Muscle layer of colon (tissue), 2 donors: ENCODE results near the gene ZBTB49.

Experiments used
- H3K27ac ChIP-seq: one replicate; pipeline ENCODE4 v1.7.0; 2013; ENCODE audit warnings: low read depth, mild to moderate bottlenecking, low read length, moderate library complexity
- H3K27me3 ChIP-seq, 2 donors: one replicate each; pipeline ENCODE4 v1.7.0; 2013; ENCODE audit warnings: low read length in 2 of 2, mild to moderate bottlenecking in 2 of 2; ENCODE audit not compliant: insufficient read depth in 2 of 2, control insufficient read depth in 1 of 2
- H3K36me3 ChIP-seq: one replicate; pipeline ENCODE4 v1.7.0; 2013; ENCODE audit warnings: mild to moderate bottlenecking, low read length; ENCODE audit not compliant: insufficient read depth
- H3K4me1 ChIP-seq: one replicate; pipeline ENCODE4 v1.7.0; 2013; ENCODE audit warnings: mild to moderate bottlenecking, low read length; ENCODE audit not compliant: insufficient read depth
- H3K4me3 ChIP-seq, 2 donors: one replicate each; pipeline ENCODE4 v1.7.0; 2013; ENCODE audit warnings: low read length in 2 of 2, low read depth in 1 of 2, mild to moderate bottlenecking in 1 of 2, moderate library complexity in 1 of 2
- H3K9ac ChIP-seq: one replicate; pipeline ENCODE4 v1.7.0; 2013; ENCODE audit warnings: low read length
- H3K9me3 ChIP-seq: one replicate; pipeline ENCODE4 v1.7.0; 2013; ENCODE audit warnings: mild to moderate bottlenecking, low read length
- donor health status: abdominal sarcoma.
- donor health status: Adenocarcinoma of cecum.

Gene ZBTB49

GRCh38 chr4:4259484-4260100 is 30.5 kb upstream of the ZBTB49 start:
- Histone ChIP-seq H3K27me3 (no peaks in the 10 kb centered on the region), H3K4me1 (no peaks in the 10 kb centered on the region), H3K27ac (no peak overlapping the region), H3K9ac (no peak overlapping the region), H3K9me3 (no peaks in the 10 kb centered on the region), H3K36me3 (no peaks in the 10 kb centered on the region), H3K4me3 (no peak overlapping the region)

DNA sequence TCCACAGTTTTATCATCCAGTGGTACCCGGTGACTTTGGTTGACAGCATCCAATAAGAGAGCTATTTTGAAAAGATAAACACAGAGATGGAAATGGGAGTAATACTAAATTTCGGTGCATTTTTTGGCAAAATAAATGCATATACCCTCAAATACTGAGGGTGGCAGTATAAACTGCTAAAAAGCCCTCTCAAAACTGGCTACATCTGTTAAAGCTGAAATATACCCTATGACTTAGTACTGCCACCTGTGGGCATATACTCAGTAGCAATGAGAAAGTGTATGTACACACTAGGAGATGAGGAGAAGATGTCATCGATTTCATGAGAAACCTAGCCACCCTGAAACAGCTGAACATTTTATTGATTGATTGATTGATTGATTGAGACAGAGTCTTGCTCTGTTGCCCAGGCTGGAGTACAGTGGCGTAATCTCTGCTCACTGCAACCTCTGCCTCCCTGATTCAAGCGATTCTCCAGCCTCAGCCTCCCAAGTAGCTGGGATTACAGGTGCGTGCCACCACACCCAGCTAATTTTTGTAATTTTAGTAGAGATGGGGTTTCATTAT is 29.8 kb upstream of the ZBTB49 start:
- Histone ChIP-seq H3K27me3 (no peaks in the 10 kb centered on the region), H3K9ac (no peak overlapping the region), H3K9me3 (no peaks in the 10 kb centered on the region), H3K36me3 (no peaks in the 10 kb centered on the region), H3K27ac (no peak overlapping the region), H3K4me3 (no peak overlapping the region), H3K4me1 (no peaks in the 10 kb centered on the region)

- no peaks in the 10 kb centered on the region for H3K9me3 ChIP-seq
- H3K27me3 ChIP-seq = no peaks in the 10 kb centered on the region
- no peak overlapping the region for H3K4me3 ChIP-seq
- peaks cover 13% of the 10 kb centered on the region for H3K36me3 ChIP-seq
- H3K27ac ChIP-seq = no peak overlapping the region
- H3K4me1 ChIP-seq = no peaks in the 10 kb centered on the region
- H3K9ac ChIP-seq = no peak overlapping the region
These were observed 22.1 kb upstream of the ZBTB49 start for GRCh38 chr4:4267981-4268380.

DNA sequence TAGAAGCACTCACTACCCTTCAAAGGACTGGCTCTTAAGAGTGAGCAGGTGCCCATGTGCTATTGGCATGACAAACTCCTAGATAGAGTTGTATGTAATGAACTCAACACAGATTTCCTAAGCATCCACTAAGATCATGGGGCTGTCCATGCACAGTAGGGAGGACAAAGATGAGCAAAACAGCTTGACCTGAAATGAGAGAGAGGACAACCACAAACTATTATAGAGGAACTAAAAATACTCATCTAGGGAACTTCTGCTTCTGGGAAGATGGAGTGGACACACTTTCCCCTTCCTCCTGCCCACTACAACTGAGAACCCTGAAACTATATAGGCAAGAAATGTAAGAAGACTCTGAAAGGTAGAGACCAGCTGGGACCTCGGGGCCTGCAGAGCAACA is 21.3 kb upstream of the ZBTB49 start:
- Histone ChIP-seq H3K9me3 (no peaks in the 10 kb centered on the region), H3K36me3 (peaks cover 19% of the 10 kb centered on the region), H3K27ac (no peak overlapping the region), H3K27me3 (no peaks in the 10 kb centered on the region), H3K4me3 (no peak overlapping the region), H3K9ac (no peak overlapping the region), H3K4me1 (no peaks in the 10 kb centered on the region)

DNA sequence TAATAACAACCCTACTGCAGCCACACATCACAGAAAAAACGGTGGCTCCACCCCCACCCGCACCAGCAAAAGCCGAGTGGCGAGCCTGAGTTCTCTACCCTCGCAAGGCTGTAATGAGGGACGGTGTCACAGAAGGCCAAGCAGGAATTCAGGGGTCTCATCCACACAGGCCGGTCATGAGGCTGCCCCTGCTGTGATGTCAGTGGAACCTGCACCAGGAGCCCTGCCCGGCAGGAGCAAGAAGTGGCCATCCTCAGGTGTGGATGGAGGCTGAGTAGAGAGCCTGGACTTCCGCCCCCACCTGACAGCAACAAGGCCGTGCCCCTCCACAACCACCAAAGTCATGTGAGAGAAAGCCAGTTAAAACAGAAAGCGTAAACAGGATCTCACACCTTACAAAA is 20.7 kb upstream of the ZBTB49 start:
- Histone ChIP-seq H3K27ac (no peak overlapping the region), H3K9me3 (no peaks in the 10 kb centered on the region), H3K27me3 (no peaks in the 10 kb centered on the region), H3K9ac (no peak overlapping the region), H3K36me3 (peaks cover 22% of the 10 kb centered on the region), H3K4me1 (no peaks in the 10 kb centered on the region), H3K4me3 (no peak overlapping the region)

DNA sequence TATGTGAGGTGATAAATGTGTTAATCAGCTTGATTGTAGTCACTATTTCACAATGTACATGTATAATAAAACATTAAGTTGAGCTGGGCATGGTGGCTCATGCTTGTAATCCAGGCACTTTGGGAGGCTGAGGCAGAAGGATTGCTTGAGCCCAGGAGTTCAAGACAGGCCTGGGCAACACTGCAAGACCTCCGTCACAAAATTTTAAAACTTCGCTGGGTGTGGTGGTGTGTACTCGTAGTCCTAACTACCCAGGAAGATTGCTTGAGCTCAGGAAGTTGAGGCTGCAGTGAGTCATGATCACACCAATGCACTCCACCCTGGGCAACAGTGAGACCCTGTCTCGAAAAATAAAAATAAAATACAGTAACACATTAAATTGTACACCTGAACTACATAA is 20.2 kb upstream of the ZBTB49 start:
- Histone ChIP-seq H3K36me3 (peaks cover 27% of the 10 kb centered on the region), H3K27me3 (no peaks in the 10 kb centered on the region), H3K4me3 (no peak overlapping the region), H3K27ac (no peak overlapping the region), H3K4me1 (no peaks in the 10 kb centered on the region), H3K9me3 (no peaks in the 10 kb centered on the region), H3K9ac (no peak overlapping the region)

GRCh38 chr4:4270529-4270928 is 19.5 kb upstream of the ZBTB49 start:
- Histone ChIP-seq H3K9ac (no peak overlapping the region), H3K27me3 (no peaks in the 10 kb centered on the region), H3K27ac (no peak overlapping the region), H3K36me3 (peaks cover 32% of the 10 kb centered on the region), H3K9me3 (no peaks in the 10 kb centered on the region), H3K4me3 (no peak overlapping the region), H3K4me1 (no peaks in the 10 kb centered on the region)

DNA sequence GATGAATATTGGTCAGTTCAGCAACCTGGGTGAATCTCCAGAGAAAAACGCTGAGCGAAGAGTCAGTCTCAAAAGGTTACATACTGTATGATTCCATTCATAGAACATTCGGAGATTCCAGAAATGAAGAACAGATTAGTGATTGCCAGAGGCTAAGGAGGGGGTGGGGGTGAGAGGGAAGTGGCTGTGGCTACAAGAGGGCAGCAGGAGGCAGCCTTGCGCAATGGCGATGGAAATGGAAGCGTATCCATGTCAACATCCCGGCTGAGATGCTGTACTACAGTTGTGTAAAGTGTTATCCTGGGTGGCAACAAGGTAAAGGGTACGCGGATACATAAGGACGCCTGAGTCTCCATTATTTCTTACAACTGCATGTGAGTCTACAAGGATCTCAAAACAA is 18.1 kb upstream of the ZBTB49 start:
- no peaks in the 10 kb centered on the region for H3K4me1 ChIP-seq
- no peak overlapping the region for H3K27ac ChIP-seq
- H3K4me3 ChIP-seq = no peak overlapping the region
- peaks cover 29% of the 10 kb centered on the region for H3K36me3 ChIP-seq
- no peak overlapping the region for H3K9ac ChIP-seq
- no peaks in the 10 kb centered on the region for H3K27me3 ChIP-seq
- H3K9me3 ChIP-seq = no peaks in the 10 kb centered on the region

- Histone ChIP-seq H3K27ac (no peak overlapping the region), H3K27me3 (no peaks in the 10 kb centered on the region), H3K4me3 (no peak overlapping the region), H3K36me3 (peaks cover 37% of the 10 kb centered on the region), H3K9ac (no peak overlapping the region), H3K9me3 (no peaks in the 10 kb centered on the region), H3K4me1 (no peaks in the 10 kb centered on the region)
These were observed 15.8 kb upstream of the ZBTB49 start for GRCh38 chr4:4274226-4274625.

GRCh38 chr4:4277531-4277930 is 12.5 kb upstream of the ZBTB49 start:
- Histone ChIP-seq H3K4me1 (no peaks in the 10 kb centered on the region), H3K9ac (no peak overlapping the region), H3K4me3 (no peak overlapping the region), H3K27me3 (no peaks in the 10 kb centered on the region), H3K9me3 (no peaks in the 10 kb centered on the region), H3K27ac (no peak overlapping the region), H3K36me3 (peaks cover 58% of the 10 kb centered on the region)

DNA sequence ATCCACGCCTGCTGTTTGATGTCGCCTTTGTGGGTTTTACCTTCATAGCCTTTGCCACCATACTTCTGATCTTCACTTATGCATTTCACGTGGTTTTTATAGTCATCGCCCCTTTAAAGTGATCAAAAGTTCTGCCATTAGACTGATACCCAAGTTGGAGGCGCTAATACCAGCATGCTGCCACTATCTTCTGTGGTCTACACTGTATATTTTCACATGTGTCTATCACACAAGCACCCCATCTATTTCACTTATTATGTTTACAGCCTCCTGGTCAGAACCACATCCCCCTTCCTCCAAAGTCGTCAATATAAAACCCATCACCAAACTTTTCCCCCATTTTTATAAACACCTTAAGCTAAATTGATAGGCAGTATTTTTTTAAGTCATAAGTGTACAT is 8.3 kb upstream of the ZBTB49 start:
- H3K36me3 ChIP-seq = peaks cover 56% of the 10 kb centered on the region

More for the DNA sequence above, 8.3 kb upstream of the ZBTB49 start:
- H3K4me1 ChIP-seq = no peaks in the 10 kb centered on the region
- no peak overlapping the region for H3K4me3 ChIP-seq
- no peaks in the 10 kb centered on the region for H3K9me3 ChIP-seq
- no peak overlapping the region for H3K27ac ChIP-seq
- H3K9ac ChIP-seq = no peak overlapping the region
- no peaks in the 10 kb centered on the region for H3K27me3 ChIP-seq
